A549 (cell line): Measurements from ENCODE around the gene REEP5.
"Not testable (repeated sequence)": the region's sequence is repeated elsewhere in the genome, so short reads cannot be mapped to it uniquely, and the experiment has no call there.

Source experiments
- CHD4 ChIP-seq: fragments of 200-600 bp; sonication (generic); IDR thresholded peaks from 2 replicates; pipeline ENCODE4 v1.6.1; 2016; ENCODE audit warnings: antibody characterized with exemption, mild to moderate bottlenecking, borderline replicate concordance
- EP300 ChIP-seq, 2 experiments: fragments of >200 bp; sonication (Bioruptor Twin); formaldehyde crosslinking; IDR thresholded peaks; 2 replicates in 1 of 2; 3 replicates in 1 of 2; pipeline ENCODE4 v1.6.1; 2016 to 2017
- HOXA7 ChIP-seq: fragments of 250-450 bp; sonication (Bioruptor Pico); IDR thresholded peaks from 2 replicates; pipeline ENCODE4 v1.5.0; 2020; ENCODE audit warnings: mild to moderate bottlenecking, moderate library complexity
- HOXB13 ChIP-seq: fragments of 250-450 bp; sonication (Bioruptor Pico); IDR thresholded peaks from 2 replicates; pipeline ENCODE4 v1.5.0; 2020; ENCODE audit warnings: low read depth, mild to moderate bottlenecking, moderate library complexity
- JUN ChIP-seq, 2 experiments: fragments of >200 bp; sonication (Bioruptor Twin); formaldehyde crosslinking; IDR thresholded peaks; 2 replicates in 1 of 2; 3 replicates in 1 of 2; pipeline ENCODE4 v1.6.1; 2016 to 2017
- MAZ ChIP-seq: fragments of 150-350 bp; IDR thresholded peaks from 2 replicates; pipeline ENCODE4 v1.6.1; 2014; ENCODE audit warnings: antibody characterized with exemption, low read depth, low read length, borderline replicate concordance
- MYC ChIP-seq: IDR thresholded peaks from 2 replicates; pipeline ENCODE4 v1.6.1; 2012; ENCODE audit warnings: mild to moderate bottlenecking, inconsistent platforms, low read length, improper control_type of control experiment, borderline replicate concordance
- NFE2L2 ChIP-seq: fragments of 150-350 bp; conservative IDR thresholded peaks from 2 replicates; pipeline ENCODE4 v1.6.1; 2014; ENCODE audit warnings: low read length
- POLR2A ChIP-seq: IDR thresholded peaks from 2 replicates; pipeline ENCODE4 v1.6.1; 2012; ENCODE audit warnings: mild to moderate bottlenecking, low read length
- SREBF2 ChIP-seq: fragments of 450-650 bp; IDR thresholded peaks from 2 replicates; pipeline ENCODE4 v1.6.1; 2014; ENCODE audit warnings: mild to moderate bottlenecking, moderate library complexity
- TP53 ChIP-seq: fragments of 250-450 bp; sonication (Bioruptor Pico); IDR thresholded peaks from 2 replicates; pipeline ENCODE4 v1.5.0; 2021; ENCODE audit warnings: mild to moderate bottlenecking, moderate library complexity
- TF ChIP-seq, protein P1 (sequence below): fragments of >200 bp; sonication (Bioruptor Twin); formaldehyde crosslinking; IDR thresholded peaks from 3 replicates; pipeline ENCODE4 v1.5.1; 2016
- TF ChIP-seq, protein P2 (sequence below): fragments of 150-350 bp; IDR thresholded peaks from 2 replicates; pipeline ENCODE4 v1.6.1; 2014; ENCODE audit warnings: low read depth, mild to moderate bottlenecking, low read length
- TF ChIP-seq, protein P3 (sequence below): fragments of 250-450 bp; sonication (Bioruptor Pico); IDR thresholded peaks from 2 replicates; pipeline ENCODE4 v1.5.0; 2021; ENCODE audit warnings: mild to moderate bottlenecking, moderate library complexity, borderline replicate concordance

DNA sequence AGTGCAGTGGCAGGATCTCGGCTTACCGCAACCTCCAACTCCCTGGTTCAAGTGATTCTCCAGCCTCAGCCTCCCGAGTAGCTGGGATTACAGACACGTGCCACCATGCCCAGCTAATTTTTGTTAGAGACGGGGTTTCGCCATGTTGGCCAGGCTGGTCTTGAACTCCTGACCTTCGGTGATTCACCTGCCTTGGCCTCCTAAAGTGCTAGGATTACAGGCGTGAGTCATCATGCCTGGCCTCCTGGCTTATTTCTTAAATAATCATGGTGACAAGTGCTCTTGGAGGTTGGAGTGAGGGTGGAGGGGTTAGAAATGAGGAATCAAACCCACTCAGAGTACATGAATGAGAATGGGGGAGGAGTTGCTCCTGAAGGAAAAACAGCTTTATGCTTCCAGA is 37.8 kb upstream of the REEP5 start:
- TF ChIP-seq, protein P1, sequence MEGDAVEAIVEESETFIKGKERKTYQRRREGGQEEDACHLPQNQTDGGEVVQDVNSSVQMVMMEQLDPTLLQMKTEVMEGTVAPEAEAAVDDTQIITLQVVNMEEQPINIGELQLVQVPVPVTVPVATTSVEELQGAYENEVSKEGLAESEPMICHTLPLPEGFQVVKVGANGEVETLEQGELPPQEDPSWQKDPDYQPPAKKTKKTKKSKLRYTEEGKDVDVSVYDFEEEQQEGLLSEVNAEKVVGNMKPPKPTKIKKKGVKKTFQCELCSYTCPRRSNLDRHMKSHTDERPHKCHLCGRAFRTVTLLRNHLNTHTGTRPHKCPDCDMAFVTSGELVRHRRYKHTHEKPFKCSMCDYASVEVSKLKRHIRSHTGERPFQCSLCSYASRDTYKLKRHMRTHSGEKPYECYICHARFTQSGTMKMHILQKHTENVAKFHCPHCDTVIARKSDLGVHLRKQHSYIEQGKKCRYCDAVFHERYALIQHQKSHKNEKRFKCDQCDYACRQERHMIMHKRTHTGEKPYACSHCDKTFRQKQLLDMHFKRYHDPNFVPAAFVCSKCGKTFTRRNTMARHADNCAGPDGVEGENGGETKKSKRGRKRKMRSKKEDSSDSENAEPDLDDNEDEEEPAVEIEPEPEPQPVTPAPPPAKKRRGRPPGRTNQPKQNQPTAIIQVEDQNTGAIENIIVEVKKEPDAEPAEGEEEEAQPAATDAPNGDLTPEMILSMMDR = not testable (repeated sequence)
- not testable (repeated sequence) for TF ChIP-seq POLR2A; MYC; NFE2L2; MAZ; CHD4; TP53 (CRISPR knock-in tag); HOXA7 (CRISPR knock-in tag); HOXB13; SREBF2
- TF ChIP-seq EP300 (IDR thresholded peaks at IDR 0.05) = 0 out of 5 replicates have a peak, but pooled peaks have one; percentile 16 to 17
- TF ChIP-seq, protein P2, sequence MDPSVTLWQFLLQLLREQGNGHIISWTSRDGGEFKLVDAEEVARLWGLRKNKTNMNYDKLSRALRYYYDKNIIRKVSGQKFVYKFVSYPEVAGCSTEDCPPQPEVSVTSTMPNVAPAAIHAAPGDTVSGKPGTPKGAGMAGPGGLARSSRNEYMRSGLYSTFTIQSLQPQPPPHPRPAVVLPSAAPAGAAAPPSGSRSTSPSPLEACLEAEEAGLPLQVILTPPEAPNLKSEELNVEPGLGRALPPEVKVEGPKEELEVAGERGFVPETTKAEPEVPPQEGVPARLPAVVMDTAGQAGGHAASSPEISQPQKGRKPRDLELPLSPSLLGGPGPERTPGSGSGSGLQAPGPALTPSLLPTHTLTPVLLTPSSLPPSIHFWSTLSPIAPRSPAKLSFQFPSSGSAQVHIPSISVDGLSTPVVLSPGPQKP = not testable (repeated sequence)
- TF ChIP-seq JUN (IDR thresholded peaks at IDR 0.05) = peak in 1 of 2 experiments; percentile 46; a peak in 1 of 5 replicates
- TF ChIP-seq, protein P3, sequence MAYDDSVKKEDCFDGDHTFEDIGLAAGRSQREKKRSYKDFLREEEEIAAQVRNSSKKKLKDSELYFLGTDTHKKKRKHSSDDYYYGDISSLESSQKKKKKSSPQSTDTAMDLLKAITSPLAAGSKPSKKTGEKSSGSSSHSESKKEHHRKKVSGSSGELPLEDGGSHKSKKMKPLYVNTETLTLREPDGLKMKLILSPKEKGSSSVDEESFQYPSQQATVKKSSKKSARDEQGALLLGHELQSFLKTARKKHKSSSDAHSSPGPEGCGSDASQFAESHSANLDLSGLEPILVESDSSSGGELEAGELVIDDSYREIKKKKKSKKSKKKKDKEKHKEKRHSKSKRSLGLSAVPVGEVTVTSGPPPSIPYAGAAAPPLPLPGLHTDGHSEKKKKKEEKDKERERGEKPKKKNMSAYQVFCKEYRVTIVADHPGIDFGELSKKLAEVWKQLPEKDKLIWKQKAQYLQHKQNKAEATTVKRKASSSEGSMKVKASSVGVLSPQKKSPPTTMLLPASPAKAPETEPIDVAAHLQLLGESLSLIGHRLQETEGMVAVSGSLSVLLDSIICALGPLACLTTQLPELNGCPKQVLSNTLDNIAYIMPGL (CRISPR knock-in tag) = not testable (repeated sequence)
